Motor neuron (in vitro differentiated cells): ENCODE measurements around the gene OCA2. TPM values are rescaled to one million over a fixed set of nuclear protein-coding genes. Genes with fewer than 3 reads are reported as not detected.
"Not testable (repeated sequence)": the region's sequence is repeated elsewhere in the genome, so short reads cannot be mapped to it uniquely, and the experiment has no call there.

ENCODE experiments used
- ATAC-seq, 8 experiments: fragments of 200-7000 bp; cut with Tn5 transposase; replicated peaks in 6 of 8; 2 replicates each; pipeline ENCODE4 v1.8.0; 2021; ENCODE audit warnings: mild to moderate bottlenecking in 8 of 8, moderate library complexity in 8 of 8
- H3K27ac ChIP-seq, 2 donors: fragments of 250-450 bp; sonication (Bioruptor Pico); 2 replicates each; pipeline ENCODE4 v1.9.0; 2021; ENCODE audit warnings: antibody characterized with exemption in 2 of 2, mild to moderate bottlenecking in 2 of 2, moderate library complexity in 1 of 2
- H3K4me1 ChIP-seq, 2 donors: fragments of 250-450 bp; sonication (Bioruptor Pico); replicated peaks in 1 of 2; 2 replicates each; pipeline ENCODE4 v1.6.1; 2021; ENCODE audit warnings: antibody characterized with exemption in 2 of 2, mild to moderate bottlenecking in 2 of 2, moderate library complexity in 1 of 2
- H3K4me3 ChIP-seq, 5 donors: fragments of 250-450 bp; sonication (Bioruptor Pico); 2 replicates each; pipeline ENCODE4 v1.9.0; 2021; ENCODE audit warnings: antibody characterized with exemption in 5 of 5, mild to moderate bottlenecking in 5 of 5, moderate library complexity in 4 of 5
- WGBS, 10 experiments: fragments of 450-650 bp; shearing (Covaris generic); methylation state at CpG; one replicate each; pipeline ENCODE4 v1.0.0; 2022; 5-methylcytosine and 5-hydroxymethylcytosine counted together
- in situ Hi-C, 9 experiments: fragments of 400-800 bp; cut with MboI; loops; one replicate each; pipeline ENCODE4 v1.15.0; 2021; ENCODE audit warnings: low sequenced_read_pairs in 9 of 9, low pct_unique_long_range_greater_than_20kb in 2 of 9; ENCODE audit not compliant: unreplicated experiment in 9 of 9
- total RNA-seq, 8 experiments: library from RNA; unstranded; fragments of 300-600 nt; gene quantifications; 2 replicates each; pipeline versions ENCODE4 v1.2.3 to v1.2.4, GENCODE V29; 2022

OCA2 gene
- total RNA-seq, 8 experiments from 2014 or later, result 0.16 to 1.9 (median 0.29) TPM; not detected in 2

DNA sequence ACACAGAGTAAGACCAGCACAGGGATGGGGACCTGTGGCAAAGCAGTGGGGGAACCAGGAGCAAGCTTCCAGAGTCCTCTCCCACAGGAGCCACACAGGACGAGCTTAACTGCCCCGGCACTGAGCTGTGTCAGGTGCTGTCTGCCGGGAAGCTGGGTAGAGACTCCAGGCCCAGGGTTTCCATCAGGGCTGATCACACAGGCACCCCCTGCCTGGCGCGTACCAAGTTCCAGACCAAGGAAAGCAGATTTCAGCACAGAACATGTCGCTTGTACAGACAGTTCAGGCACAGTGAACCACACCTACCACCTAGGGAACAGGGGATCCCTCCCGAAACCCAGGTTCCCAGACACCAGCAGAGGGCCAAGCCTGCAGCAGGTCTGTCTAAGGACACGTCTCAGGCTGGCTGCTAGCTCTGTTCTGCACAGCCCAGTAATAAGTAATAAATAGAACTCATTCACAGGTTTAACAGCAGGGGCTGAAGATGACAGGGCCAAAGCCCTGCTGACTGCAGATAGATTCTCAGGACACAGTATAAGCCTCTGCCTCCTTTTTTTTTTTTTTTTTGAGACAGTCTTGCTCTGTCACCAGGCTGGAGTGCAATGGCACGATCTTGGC is 30.2 kb upstream of the OCA2 start:
- H3K4me1 ChIP-seq, result no peaks in the 10 kb centered on the region
- 50 to 100% (median 96%) methylated on average over 1 to 2 of the region's 9 CpGs; no CpG with 5 or more reads in 6 of the 10 experiments for WGBS, 10 experiments
- H3K27ac ChIP-seq, result no peak overlapping the region
- H3K4me3 ChIP-seq, result no peak overlapping the region
- in situ Hi-C loops, result loop anchor here in 3 of 9 experiments (10.0 to 25.0 kb wide), 2 partner anchors 1242 to 1245 kb away; no protein-coding TSS in a partner anchor
- ATAC-seq, result no peak

DNA sequence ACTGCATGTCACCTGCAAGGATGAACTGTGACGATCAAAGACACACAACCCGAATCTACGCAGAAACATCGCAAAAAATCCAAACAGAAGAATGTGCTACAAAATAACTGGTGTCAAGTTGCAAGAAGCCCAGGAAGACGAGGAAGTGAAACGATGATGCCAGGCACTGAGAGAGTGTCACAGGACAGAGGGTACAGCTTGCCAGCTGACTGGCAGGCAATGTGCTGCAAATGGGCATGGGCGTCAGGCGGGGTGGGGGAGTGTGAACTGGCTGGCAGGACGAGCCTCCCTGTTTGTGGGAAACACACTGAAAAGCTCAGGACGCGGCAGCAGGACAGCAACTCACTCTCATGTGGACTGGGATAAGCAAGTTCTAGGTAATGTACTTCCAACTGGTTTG is 28.9 kb upstream of the OCA2 start:
- in situ Hi-C loops, result loop anchor here in 3 of 9 experiments (10.0 to 25.0 kb wide), 2 partner anchors 1241 to 1243 kb away; no protein-coding TSS in a partner anchor
- Histone ChIP-seq H3K27ac (no peak overlapping the region), H3K4me1 (no peaks in the 10 kb centered on the region), H3K4me3 (no peak overlapping the region)
- ATAC-seq, result no peak
- WGBS, 10 experiments, result 87 to 94% (median 90%) methylated on average over 3 to 11 of the region's 11 CpGs; no CpG with 5 or more reads in 3 of the 10 experiments

DNA sequence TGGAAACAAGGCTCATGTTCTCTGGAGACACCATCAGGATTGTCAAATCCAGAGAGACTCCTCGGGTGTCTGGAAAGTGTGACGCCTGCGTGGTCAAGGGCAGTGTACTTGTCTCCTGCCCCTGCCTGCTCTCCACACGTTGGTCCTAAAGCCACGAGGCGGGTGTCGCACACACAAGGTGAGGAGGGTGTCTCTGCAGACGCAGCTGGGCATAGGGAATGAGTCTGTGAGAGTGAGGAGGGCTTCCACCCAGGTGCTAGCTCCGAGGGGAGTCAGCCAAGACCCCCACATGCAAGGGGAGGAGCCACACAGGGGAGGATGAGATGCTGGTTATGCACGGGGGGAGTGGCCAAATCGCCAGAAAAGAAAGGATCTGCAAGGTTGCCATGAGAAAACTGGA is 27.9 kb upstream of the OCA2 start:
- Histone ChIP-seq H3K27ac (no peak overlapping the region), H3K4me1 (no peaks in the 10 kb centered on the region), H3K4me3 (no peak overlapping the region)
- ATAC-seq, result no peak
- 0 to 100% (median 87%) methylated on average over 1 to 3 of the region's 11 CpGs; no CpG with 5 or more reads in 3 of the 10 experiments for WGBS, 10 experiments
- in situ Hi-C loops, result loop anchor here in 3 of 9 experiments (10.0 to 25.0 kb wide), 2 partner anchors 1240 to 1242 kb away; no protein-coding TSS in a partner anchor

DNA sequence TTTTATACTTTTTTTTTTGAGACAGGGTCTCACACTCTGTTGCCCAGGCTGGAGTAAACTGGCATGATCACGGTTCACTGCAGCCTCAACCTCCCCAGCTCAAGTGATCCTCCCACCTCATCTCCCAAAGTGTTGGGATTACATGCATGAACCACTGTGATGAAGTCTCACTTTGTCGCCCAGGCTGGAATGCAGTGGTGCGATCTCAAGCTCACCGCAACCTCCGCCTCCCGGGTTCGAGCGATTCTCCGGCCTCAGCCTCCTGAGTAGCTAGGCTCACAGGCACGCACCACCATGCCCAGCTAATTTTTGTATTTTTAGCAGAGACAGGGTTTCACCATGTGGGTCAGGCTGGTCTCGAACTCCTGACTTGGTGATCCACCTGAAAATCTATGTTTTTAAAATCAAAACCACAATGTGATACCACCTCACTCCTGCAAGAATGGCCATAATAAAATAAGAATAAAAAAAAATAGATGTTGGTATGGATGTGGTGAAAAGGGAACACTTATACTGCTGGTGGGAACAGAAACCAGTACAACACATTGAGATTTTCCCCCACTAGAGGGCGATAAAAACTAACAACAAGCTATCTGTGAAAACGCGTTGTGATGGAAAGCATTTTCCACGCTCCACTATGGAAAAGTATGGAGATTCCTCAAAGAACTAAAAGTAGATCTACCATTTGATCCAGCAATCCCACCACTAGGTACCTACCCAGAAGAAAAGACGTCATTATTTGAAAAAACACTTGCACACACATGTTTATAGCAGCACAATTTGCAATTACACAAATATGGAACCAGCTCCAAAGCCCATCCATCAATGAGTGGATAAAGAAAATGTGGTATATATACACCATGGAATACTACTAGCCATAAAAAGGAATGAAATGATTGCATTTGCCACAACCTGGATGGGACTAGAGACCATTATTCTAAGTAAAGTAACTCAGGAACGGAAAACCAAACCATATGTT is 26.8 kb upstream of the OCA2 start:
- Histone ChIP-seq H3K27ac (no peak overlapping the region), H3K4me3 (no peak overlapping the region), H3K4me1 (no peaks in the 10 kb centered on the region)
- in situ Hi-C loops, result loop anchor here in 3 of 9 experiments (10.0 to 25.0 kb wide), 2 partner anchors 1239 to 1241 kb away; no protein-coding TSS in a partner anchor
- ATAC-seq, result peak in 3 of 8 experiments; percentile 57 to 68 (median 66)
- WGBS, 10 experiments, result 40 to 100% (median 67%) methylated on average over 3 to 17 of the region's 17 CpGs; no CpG with 5 or more reads in 1 of the 10 experiments

DNA sequence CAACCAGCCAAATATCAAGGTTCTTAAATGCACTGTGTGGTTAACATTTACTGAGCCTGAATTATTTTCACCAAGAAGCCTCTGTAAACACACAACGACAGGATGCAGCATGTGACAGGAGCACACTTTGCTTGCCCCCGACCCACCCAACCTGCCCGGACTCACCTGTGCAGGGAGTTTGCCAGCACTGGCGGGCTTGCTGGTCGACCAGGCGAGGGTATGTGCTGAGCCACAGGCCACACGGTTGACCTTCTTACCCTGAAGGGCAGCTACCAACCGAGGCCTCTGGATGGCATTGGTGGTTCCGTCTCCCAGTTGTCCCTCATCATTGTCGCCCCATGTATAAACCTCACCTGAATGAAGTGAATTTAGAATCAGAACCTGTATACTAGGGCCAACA is 25.7 kb upstream of the OCA2 start:
- WGBS, 10 experiments, result 89 to 100% (median 95%) methylated on average over 1 to 7 of the region's 10 CpGs; no CpG with 5 or more reads in 6 of the 10 experiments
- no peak for ATAC-seq
- Histone ChIP-seq H3K4me3 (no peak overlapping the region), H3K4me1 (no peaks in the 10 kb centered on the region), H3K27ac (no peak overlapping the region)
- in situ Hi-C loops, result loop anchor here in 4 of 9 experiments (10.0 to 25.0 kb wide), 2 partner anchors 1238 to 1240 kb away; no protein-coding TSS in a partner anchor

DNA sequence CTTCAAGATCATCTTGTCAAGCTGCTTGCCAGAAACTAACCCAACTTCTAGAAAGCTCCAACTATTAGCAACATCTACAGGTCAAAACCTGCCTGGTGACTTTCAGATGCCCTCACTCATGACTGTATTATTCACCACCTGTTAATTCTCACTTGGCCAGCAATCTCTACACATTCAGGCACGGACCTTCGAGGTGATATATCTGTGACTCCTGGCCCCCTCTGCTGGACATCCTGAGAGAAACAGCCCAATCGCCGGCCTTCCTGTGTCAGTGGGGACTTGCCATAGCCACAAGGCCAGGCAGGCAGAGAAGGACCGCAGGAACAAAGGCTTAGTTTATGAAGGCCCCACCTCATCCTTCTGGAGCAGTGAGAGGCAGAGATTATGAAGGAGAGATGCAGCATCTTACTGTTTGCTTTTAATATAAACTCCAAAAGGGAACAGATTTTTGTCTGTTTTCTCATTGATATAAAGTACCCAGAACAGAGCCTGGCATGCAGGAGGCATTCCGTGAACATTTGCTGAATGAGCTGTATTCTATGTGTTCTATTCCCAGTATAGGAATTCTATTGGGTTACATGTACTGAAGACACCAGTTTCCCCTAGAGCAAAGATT is 24.4 kb upstream of the OCA2 start:
- no peak overlapping the region for H3K27ac ChIP-seq
- WGBS, 10 experiments, result 10 to 100% (median 64%) methylated on average over 1 to 6 of the region's 6 CpGs
- in situ Hi-C loops, result loop anchor here in 2 of 9 experiments (10.0 to 25.0 kb wide), 2 partner anchors 1236 to 1239 kb away; no protein-coding TSS in a partner anchor

DNA sequence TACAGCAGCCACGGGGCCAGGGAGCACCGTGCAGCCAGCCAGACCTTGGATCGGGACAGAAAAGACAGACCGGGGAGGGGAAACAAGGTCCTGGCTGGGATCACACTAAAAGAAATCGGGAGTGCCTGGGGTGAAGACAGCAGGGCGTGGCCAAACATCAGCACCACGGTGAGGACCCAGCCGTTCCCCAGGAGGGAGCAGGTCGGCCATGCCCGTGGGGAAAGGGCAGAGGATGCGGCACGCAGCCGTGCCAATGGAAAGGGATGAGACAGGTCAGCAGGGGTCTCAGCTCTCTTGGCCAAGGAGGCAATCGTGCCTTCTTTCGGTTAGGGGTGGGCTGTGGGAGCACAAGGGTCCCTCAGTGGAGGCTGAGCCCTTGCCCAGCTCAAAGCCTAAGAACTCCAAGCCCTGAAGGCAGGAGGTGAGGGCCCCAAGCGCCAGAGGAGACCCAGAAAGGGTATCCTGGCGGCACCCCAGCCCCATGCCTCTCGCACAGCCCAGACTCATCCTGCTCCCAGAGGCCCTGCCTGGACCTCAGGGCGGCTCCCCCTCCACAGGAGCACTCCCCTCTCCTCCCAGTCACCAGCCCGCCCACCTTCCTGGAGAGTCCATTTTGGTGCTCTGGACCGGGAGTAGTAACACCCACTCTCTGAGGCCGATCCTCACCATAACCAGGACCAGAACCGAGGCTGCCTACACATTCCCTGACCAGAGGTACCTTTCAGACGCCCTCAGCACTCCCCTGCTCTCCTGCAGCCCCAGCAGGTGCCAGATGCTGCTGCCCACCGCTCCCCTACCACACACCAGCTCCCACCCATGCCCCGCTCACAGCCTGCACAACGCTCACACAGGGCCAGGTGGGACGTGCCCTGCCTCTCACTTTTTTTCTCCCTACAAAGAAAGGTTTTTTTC is 23.2 kb upstream of the OCA2 start:
- in situ Hi-C loops, result loop anchor here in 2 of 9 experiments (10.0 to 25.0 kb wide), 2 partner anchors 1235 to 1237 kb away; no protein-coding TSS in a partner anchor

More for the DNA sequence above, 24.4 kb upstream of the OCA2 start:
- no peak overlapping the region for H3K4me3 ChIP-seq
- peak; percentile 85 to 98 (median 91) for ATAC-seq
- H3K4me1 ChIP-seq, result no peaks in the 10 kb centered on the region

DNA sequence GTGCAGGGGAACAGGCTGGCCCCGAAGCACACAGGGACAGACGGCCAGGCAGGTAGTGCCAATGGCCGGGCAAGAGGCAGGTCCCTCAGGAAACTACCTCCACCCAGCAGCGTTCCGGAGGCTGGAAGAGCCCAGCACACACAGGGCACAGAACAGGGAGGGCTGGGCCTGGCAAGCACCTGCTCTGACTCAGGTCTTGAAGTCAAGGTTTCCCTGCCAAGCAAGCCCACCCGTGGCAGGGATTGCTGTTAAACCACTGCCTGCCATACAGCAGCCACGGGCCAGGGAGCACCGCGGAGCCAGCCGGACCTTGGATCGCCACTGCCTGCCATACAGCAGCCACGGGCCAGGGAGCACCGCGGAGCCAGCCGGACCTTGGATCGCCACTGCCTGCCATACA is 22.5 kb upstream of the OCA2 start:
- H3K4me3 ChIP-seq, ATAC-seq, H3K27ac ChIP-seq, H3K4me1 ChIP-seq: not testable (repeated sequence)
- in situ Hi-C loops, result loop anchor here in 2 of 9 experiments (10.0 to 25.0 kb wide), 2 partner anchors 1234 to 1237 kb away; no protein-coding TSS in a partner anchor
- 100% methylated on average over 1 to 2 of the region's 16 CpGs; no CpG with 5 or more reads in 5 of the 10 experiments for WGBS, 10 experiments

More for the DNA sequence above, 23.2 kb upstream of the OCA2 start:
- ATAC-seq, result no peak
- 80 to 100% (median 94%) methylated on average over 2 to 12 of the region's 28 CpGs; no CpG with 5 or more reads in 5 of the 10 experiments for WGBS, 10 experiments
- no peak overlapping the region for H3K27ac ChIP-seq
- no peak overlapping the region for H3K4me3 ChIP-seq
- no peaks in the 10 kb centered on the region for H3K4me1 ChIP-seq

DNA sequence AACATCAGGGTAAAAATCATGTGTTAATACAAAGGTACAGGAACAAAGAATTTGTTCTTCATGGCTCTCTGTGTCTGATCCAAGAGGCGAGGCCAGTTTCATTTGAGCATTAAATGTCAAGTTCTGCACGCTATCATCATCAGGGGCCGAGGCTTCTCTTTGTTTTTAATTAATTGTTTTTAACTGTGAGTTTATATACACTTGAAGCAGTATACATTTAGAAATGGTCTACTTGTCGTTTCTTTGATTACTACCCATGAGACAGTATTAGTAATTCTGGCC is 21.2 kb upstream of the OCA2 start:
- H3K4me3 ChIP-seq, result no peak overlapping the region
- 20 to 100% (median 90%) methylated on average over 1 to 4 of the region's 4 CpGs; no CpG with 5 or more reads in 1 of the 10 experiments for WGBS, 10 experiments
- ATAC-seq, result no peak
- H3K27ac ChIP-seq, result no peak overlapping the region
- in situ Hi-C loops, result loop anchor here in 2 of 9 experiments (10.0 to 25.0 kb wide), 2 partner anchors 1233 to 1235 kb away; no protein-coding TSS in a partner anchor
- H3K4me1 ChIP-seq, result no peaks in the 10 kb centered on the region

DNA sequence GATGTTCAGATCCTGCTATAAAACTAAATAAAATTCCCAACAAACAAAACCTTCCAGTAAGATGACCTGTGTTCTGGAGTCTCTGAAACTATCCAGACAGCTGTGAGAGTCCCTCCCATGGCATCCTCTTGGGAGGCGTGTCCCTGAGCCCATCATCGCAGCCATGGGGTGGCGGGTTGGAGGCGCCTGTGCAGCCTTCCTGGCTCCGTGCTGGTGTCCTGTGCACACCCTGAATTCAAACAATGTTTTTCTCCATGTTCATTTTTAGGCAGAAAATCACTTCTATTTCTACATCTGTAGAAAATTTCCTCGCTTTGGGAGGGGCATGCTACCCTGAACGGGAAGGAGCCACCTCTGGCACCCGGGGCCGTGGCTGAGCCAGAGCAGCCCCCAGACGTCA is 19.4 kb upstream of the OCA2 start:
- H3K4me3 ChIP-seq, result no peak overlapping the region
- H3K27ac ChIP-seq, result no peak overlapping the region
- no peak for ATAC-seq
- in situ Hi-C loops, result loop anchor here in 1 of 9 experiments (25.0 kb wide), 1 partner anchor 1231 kb away; no protein-coding TSS in a partner anchor
- no peaks in the 10 kb centered on the region for H3K4me1 ChIP-seq
- 57 to 100% (median 95%) methylated on average over 1 to 8 of the region's 10 CpGs; no CpG with 5 or more reads in 5 of the 10 experiments for WGBS, 10 experiments

DNA sequence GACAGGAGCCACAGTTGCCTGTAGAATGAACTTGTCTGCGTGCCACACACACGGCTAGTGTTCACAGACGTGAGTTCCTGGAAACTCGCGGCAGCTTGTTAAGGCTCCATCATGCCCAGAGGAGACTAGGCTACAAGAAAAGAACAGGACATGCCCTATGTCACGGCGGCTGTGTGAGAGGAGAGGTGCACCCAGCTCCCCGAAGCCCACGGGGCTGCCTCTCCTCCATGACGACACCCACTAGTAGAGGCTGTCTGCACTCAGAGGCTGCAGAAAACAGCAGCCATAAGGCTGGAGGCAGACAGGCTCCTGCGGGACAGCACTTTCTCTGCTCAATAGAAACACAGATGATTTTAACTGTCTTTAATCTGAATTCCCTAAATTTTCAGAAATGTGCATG is 19.0 kb upstream of the OCA2 start:
- H3K4me3 ChIP-seq, result no peak overlapping the region
- in situ Hi-C loops, result loop anchor here in 1 of 9 experiments (25.0 kb wide), 1 partner anchor 1231 kb away; no protein-coding TSS in a partner anchor
- H3K4me1 ChIP-seq, result no peaks in the 10 kb centered on the region
- no peak overlapping the region for H3K27ac ChIP-seq
- ATAC-seq, result no peak
- 20 to 97% (median 90%) methylated on average over 1 to 4 of the region's 11 CpGs; no CpG with 5 or more reads in 4 of the 10 experiments for WGBS, 10 experiments
